Activated naive CD4-positive, alpha-beta T cell treated with anti-CD3 and anti-CD28 coated beads, Interleukin-2, amount 50 U/mL, for 72 hours (primary cell): ENCODE results near the gene AP1S1. TPM values are rescaled to one million over a fixed set of nuclear protein-coding genes. Genes with fewer than 3 reads are reported as not detected.
"Not testable (repeated sequence)": the region's sequence is repeated elsewhere in the genome, so short reads cannot be mapped to it uniquely, and the experiment has no call there.

Source experiments
- ATAC-seq, 2 donors: fragments of 150-1000 bp; cut with Tn5 transposase; 2 replicates each; pipeline ENCODE4 v1.10.0; 2021; ENCODE audit warnings: mild to moderate bottlenecking in 2 of 2, moderate library complexity in 2 of 2
- DNase-seq, 2 donors: peaks; one replicate each; pipeline ENCODE4 v3.0.0; 2021 to 2022; ENCODE audit warnings: low spot score in 2 of 2
- H3K27ac Mint-ChIP-seq, 2 donors: one replicate each; pipeline ENCODE4 v1.8.0; 2022; ENCODE audit warnings: mild to moderate bottlenecking in 2 of 2, mixed read lengths in 2 of 2
- H3K36me3 Mint-ChIP-seq, 2 donors: one replicate each; pipeline ENCODE4 v1.8.0; 2022; ENCODE audit warnings: mixed read lengths in 2 of 2
- H3K9me3 Mint-ChIP-seq, 2 donors: one replicate each; pipeline ENCODE4 v1.8.0; 2022; ENCODE audit warnings: mixed read lengths in 2 of 2
- total RNA-seq, 2 donors: library from RNA; stranded (reverse); gene quantifications; one replicate each; pipeline ENCODE4 v1.2.3, GENCODE V29; 2022

Gene AP1S1
- total RNA-seq: 10 to 100 TPM; 26.3 to 48.2 TPM

DNA sequence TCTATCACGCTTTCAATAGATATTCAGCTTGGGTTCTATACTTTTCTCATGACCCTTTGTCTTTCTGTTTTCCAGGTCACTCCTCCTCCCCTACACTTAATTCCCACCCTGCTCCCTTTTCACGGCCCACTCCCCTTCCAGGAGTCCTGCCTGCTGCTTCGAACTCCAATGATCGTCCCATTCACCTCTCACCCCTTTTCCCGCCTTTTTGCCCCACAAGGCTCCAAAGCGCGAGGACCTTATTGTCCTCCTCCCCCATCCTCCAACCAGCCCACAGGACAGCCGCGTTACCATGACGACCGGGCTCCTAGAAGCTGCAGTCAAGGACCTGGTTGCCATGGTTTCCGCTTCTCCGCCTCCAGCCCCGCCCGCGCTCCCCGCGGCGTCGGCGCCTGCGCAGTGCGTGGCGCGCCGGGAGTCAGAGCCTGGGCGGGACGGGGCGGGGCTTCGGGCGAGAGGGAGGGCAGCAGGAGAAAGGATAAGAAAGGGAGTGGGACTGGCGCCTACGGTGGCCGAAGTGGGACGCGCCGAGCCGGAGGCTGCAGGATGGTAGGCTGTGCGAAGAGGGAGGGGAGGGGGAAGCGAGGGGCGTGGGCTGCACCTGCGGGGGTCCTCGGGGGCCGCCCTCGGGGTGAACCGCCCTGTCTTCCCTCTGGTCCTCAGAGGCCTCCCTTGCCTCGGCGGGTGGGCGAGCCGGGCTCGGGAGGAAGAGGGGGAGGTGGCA, at the start of gene AP1S1:
Gene AP1S1 (plus strand): TSS at position 508 of the 724 bp plus-strand sequence. CDS start 39 bp downstream, at position 547.
- peak; percentile 91 for DNase-seq
- Mint-ChIP-seq H3K36me3 (peaks cover 0 to 10% of the 10 kb centered on the region in 2 donors), H3K9me3 (no peaks in the 10 kb centered on the region), H3K27ac (peak within 1 kb of the TSS; percentile 70 to 92)
- peak; percentile 90 to 92 for ATAC-seq

DNA sequence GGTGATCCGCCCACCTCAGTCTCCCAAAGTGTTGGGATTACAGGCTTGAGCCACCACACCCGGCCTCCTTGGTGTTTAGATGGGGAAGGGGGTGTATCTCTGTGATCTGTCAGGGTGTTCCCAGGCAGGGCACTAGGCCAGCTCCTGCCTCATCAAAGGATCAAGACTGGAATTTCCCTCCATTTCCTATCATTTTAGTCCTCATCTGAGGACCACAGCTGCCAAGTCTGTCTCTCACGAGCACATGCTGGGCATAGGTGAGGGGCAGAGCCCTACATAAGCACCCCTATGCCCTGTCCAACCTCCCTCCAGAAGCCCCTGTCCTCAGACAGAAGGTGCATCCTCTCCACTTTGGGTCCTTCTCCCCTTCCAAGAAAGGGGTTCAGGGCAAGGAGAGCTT, 49.5 kb upstream of the AP1S1 start:
- ATAC-seq (no peak), DNase-seq (no peak)
- Mint-ChIP-seq H3K9me3 (no peaks in the 10 kb centered on the region), H3K27ac (no peak overlapping the region), H3K36me3 (no peaks in the 10 kb centered on the region)

DNA sequence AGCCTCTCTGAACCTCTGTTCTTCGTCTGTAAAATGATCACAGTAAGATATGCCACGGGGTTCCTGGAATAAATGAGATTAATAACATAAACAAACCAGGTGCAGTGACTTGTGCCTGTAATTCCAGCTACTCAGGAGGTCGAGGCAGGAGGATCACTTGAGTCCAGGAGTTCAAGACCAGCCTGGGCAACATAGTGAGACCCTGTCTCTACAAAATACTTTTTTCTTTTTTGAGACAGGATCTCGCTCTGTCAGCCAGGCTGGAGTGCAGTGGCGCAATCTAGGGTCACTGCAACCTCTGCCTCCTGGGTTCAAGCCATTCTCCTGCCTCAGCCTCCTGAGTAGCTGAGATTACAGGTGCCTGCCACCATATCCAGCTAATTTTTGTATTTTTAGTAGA, 49.0 kb upstream of the AP1S1 start:
- not testable (repeated sequence) for DNase-seq, H3K9me3 Mint-ChIP-seq, ATAC-seq, H3K27ac Mint-ChIP-seq, H3K36me3 Mint-ChIP-seq

DNA sequence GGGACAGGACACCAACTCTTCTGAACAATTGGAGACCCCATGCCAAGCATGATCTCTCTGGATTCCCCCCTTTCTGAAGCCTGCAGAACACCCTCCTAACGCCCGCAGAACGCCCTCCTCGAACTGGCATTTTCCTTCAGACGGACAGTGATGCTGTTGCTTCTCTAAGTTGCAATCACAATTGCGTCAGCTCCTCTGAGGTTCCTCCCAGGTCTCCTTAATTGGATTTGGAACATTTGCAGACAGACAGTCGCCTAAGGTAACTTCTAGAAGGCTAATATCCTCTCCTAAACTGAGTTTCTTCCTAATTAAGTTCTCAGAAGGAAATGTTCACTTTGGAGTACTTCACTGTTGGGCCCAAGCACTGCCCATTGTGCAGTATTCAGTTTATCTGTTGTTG, 47.9 kb upstream of the AP1S1 start:
- DNase-seq (no peak), ATAC-seq (no peak)
- Mint-ChIP-seq H3K9me3 (no peaks in the 10 kb centered on the region), H3K27ac (no peak overlapping the region), H3K36me3 (no peaks in the 10 kb centered on the region)

DNA sequence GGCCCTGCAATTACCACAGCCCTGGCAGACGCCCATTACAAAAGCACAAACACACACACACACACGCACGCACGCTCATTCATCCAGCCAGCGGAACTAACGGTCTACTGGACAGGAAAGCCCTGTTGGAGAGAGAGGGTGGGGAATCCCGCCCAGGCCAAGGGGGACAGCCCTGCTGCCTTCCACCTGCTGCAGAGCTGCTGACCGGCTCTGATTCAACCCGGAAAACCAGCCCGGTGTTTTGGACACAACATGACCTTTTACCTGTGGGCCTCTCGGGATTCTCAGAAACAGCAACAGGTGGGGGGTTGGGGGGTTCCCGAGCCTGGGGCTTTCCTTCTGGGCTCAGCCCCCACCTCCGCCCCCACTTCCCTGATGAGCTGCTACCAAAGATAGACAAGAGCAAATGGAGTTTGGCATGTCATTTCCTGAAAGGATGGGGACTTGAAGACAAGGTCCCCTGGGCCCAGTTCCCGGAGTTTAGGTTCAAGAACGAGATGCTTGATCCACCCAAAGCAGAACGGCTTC, 45.9 kb upstream of the AP1S1 start:
- ATAC-seq (peak in 1 of 2 donors; percentile 24), DNase-seq (no peak)
- no peak overlapping the region for H3K27ac Mint-ChIP-seq
- H3K36me3 Mint-ChIP-seq: no peaks in the 10 kb centered on the region
- no peaks in the 10 kb centered on the region for H3K9me3 Mint-ChIP-seq

DNA sequence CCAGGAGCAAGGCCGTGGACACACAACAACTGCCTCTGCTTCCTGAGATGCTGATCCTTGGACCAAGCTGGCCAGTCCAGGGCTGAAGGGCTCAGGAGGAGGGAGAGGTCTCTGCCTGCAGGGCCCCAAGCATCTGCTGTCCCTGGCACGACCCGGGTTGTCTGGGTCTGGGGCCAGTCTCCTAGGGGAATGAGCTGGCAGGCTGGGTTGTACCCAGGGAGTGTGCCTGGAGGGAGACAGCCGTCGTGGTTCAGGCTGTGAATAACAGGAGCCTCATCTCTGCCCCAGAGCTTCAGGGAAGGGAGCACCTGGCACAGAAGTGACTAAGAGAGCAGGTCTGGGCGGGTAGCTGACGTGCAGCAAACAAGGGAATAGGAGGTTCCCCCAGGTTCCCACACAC, 45.3 kb upstream of the AP1S1 start:
- ATAC-seq: no peak
- Mint-ChIP-seq H3K27ac (no peak overlapping the region), H3K36me3 (no peaks in the 10 kb centered on the region), H3K9me3 (no peaks in the 10 kb centered on the region)
- no peak for DNase-seq

DNA sequence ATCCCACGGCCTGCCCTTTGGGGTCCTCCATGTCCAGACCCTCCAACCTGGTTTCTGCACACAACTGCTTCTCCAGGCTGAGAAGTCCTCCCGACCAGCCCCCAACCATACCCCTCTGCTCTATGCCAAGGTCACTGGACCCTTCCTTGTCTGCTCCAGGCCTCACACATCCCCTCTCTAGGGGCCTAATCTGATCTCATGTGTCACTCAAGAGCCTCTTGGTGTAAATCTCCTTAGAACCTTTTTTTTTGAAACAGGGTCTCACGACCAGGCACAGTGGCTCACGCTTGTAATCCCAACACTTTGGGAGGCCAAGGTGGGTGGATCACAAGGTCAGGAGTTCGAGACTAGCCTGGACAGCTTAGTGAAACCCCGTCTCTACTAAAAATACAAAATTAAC, 44.9 kb upstream of the AP1S1 start:
- no peak for ATAC-seq
- H3K9me3 Mint-ChIP-seq: no peaks in the 10 kb centered on the region
- H3K36me3 Mint-ChIP-seq: no peaks in the 10 kb centered on the region
- DNase-seq: no peak
- no peak overlapping the region for H3K27ac Mint-ChIP-seq

DNA sequence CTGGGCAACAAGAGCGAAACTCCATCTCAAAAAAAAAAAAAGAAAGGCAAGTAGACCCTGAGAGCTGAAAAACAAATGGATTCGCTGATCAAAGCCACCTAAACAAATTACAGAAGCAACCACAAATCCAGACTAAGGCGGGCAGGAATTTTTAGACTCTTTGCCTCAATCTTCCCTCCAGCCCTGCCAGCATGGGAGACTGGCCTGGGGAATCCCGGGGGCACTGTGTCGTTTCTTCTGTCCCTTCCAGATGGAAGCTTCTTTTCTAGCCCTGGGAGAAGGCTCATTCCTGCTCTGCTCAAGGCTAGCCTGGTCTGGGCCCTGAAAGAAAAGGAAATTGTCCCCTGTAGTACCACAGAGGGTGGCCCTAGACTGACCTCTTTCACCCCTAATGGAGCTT, 43.0 kb upstream of the AP1S1 start:
- DNase-seq: no peak
- no peak for ATAC-seq
- H3K9me3 Mint-ChIP-seq: no peaks in the 10 kb centered on the region
- no peak overlapping the region for H3K27ac Mint-ChIP-seq
- no peaks in the 10 kb centered on the region for H3K36me3 Mint-ChIP-seq

DNA sequence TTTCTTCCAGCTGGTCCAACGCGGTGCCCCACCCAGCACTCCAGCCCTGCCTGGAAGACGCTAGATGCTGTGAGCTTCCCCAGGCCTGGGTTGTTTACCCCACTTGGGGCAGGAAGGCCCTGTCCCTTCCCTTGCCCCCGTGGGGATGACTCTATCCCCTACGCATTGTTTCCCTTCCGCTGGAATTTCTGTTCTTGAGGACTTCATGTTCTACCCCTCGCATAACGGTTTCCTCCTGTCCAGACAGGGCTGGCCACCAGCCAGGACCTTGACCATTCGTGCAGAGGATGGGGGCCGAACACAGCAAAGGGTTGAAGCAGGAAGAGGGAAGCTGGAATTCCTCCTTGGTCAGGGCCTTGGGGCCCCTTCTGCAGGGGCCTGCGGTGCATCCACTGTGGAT, 42.0 kb upstream of the AP1S1 start:
- no peak overlapping the region for H3K27ac Mint-ChIP-seq
- no peak for DNase-seq
- ATAC-seq: no peak
- no peaks in the 10 kb centered on the region for H3K9me3 Mint-ChIP-seq
- H3K36me3 Mint-ChIP-seq: no peaks in the 10 kb centered on the region

DNA sequence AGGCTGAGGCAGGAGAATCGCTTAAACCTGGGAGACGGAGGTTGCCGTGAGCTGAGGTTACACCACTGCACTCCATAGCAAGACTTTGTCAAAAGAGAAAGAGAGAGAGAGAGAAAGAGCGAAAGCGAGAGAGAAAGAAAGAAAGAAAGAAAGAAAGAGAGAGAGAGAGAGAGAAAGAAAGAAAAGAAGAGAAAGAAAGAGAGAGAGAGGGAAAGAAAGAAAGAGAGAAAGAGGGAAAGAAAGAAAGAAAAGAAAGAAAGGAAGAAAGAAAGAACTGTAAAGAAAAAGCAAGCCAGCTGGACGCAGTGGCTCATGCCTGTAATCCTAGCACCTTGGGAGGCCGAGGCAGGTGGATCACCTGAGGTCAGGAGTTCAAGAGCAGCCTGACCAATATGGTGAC, 41.1 kb upstream of the AP1S1 start:
- DNase-seq, ATAC-seq, H3K36me3 Mint-ChIP-seq, H3K9me3 Mint-ChIP-seq, H3K27ac Mint-ChIP-seq: not testable (repeated sequence)

DNA sequence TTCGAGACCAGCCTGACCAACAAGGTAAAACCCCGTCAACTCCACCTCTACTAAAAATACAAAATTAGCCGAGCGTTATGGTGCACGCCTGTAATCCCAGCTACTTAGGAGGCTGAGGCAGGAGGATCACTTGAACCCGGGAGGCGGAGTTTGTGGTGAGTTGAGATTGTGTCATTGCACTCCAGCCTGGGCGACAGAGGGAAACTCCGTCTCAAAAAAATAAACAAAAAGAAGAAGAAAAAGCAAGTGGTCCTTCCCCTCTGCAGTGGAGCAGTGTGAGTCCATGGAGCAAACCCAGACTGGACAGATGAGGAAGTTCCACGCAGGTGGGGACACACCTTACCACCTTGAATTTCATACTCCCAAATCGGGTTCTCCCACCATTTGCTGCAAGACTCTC, 40.4 kb upstream of the AP1S1 start:
- ATAC-seq: no peak
- Mint-ChIP-seq H3K36me3 (no peaks in the 10 kb centered on the region), H3K9me3 (no peaks in the 10 kb centered on the region), H3K27ac (no peak overlapping the region)
- no peak for DNase-seq

DNA sequence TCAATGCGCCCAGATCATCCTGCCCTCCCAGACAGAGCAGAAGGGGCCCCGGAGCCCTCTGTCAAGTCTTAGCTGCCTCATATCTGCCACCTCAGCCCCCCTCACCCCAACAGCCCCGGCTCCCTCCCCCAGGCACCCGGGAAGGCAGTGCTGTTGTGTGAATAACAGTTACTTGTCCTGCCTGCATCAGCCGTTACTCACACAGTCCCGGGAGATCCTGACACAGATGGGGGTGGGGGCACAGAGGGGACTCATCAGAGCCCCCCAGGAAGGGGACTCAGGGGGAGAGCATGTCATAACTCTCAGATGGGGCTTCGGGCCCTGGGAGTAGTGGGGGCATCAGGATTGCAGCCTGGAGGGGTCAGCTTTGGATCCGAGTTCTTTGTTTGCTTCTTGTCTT, 39.8 kb upstream of the AP1S1 start:
- DNase-seq (no peak), ATAC-seq (no peak)
- no peaks in the 10 kb centered on the region for H3K36me3 Mint-ChIP-seq
- H3K9me3 Mint-ChIP-seq: no peaks in the 10 kb centered on the region
- H3K27ac Mint-ChIP-seq: no peak overlapping the region

DNA sequence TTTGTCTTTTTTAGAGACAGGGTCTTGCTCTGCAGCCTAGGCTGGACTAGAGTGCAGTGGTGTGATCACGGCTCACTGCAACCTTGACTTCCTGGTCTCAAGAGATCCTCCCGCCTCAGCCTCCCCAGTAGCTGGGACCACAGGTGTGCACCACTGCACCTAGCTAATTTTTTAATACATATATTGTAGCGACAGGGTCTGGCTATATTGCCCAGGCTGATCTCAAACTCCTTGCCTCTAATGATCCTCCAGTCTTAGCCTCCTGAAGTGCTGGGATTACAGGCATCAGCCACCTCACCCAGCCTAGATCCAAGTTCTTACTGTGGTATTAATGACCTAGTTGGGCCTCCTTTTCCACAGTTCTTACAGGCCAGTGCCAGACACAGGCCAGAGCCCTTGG, 39.1 kb upstream of the AP1S1 start:
- no peak for DNase-seq
- no peak for ATAC-seq
- Mint-ChIP-seq H3K9me3 (no peaks in the 10 kb centered on the region), H3K36me3 (no peaks in the 10 kb centered on the region), H3K27ac (no peak overlapping the region)

DNA sequence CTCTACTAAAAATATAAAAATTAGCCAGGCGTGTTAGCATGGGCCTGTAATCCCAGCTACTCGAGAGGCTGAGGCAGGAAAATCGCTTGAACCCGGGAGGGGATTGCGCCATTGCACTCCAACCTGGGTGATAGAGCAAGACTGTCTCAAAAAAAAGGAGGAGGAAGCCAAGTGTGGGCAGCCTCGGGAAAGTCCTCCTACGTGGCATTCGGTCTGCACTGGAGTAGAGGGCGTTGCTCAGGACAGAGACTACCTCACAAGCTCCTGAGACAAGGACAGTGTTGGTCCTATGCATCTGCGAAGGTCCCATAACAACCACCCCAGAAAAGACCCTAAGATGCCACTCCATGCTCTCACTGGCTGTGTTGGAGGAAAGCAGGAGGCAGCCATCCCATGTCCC, 37.4 kb upstream of the AP1S1 start:
- no peak for DNase-seq
- no peaks in the 10 kb centered on the region for H3K36me3 Mint-ChIP-seq
- ATAC-seq: no peak
- H3K27ac Mint-ChIP-seq: no peak overlapping the region
- no peaks in the 10 kb centered on the region for H3K9me3 Mint-ChIP-seq

DNA sequence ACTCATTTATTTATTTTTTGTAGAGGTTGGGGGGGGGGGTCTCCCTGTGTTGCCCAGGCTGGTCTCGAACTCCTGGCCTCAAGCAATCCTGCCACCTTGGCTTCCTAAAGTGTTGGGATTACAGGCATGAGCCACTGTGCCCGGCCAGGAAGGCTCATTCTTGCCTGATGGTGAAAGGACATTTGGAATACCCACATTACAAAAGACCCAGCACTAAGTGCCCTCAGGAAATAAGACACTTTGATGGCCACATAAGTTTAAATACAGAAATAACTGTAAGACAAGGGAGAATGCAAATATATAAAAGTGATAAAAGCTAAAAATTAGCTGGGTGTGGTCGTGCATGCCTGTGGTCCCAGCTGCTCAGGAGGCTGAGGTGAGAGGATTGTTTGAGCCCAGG, 35.4 kb upstream of the AP1S1 start:
- DNase-seq: no peak
- Mint-ChIP-seq H3K27ac (no peak overlapping the region), H3K9me3 (no peaks in the 10 kb centered on the region), H3K36me3 (no peaks in the 10 kb centered on the region)
- no peak for ATAC-seq

DNA sequence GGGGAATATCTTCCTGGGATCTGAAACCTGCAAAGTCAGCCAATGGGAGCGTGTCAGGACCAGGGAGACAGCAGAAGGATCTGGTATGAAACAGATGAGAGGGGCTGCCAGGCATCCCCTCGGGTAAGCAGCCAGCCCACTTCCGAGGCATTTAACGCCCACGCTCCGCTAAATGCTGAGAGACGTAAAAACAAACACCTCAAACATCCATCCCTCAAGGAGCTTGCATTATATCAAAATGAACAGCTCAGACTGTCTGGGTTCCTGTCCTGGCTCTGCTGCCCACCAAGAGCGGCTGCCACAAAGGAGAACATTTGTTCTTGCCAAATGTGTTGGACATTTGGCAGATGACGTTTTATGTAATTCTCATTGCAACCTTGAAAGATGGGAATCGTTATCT, 34.4 kb upstream of the AP1S1 start:
- Mint-ChIP-seq H3K36me3 (no peaks in the 10 kb centered on the region), H3K27ac (no peak overlapping the region), H3K9me3 (no peaks in the 10 kb centered on the region)
- no peak for DNase-seq
- ATAC-seq: no peak

DNA sequence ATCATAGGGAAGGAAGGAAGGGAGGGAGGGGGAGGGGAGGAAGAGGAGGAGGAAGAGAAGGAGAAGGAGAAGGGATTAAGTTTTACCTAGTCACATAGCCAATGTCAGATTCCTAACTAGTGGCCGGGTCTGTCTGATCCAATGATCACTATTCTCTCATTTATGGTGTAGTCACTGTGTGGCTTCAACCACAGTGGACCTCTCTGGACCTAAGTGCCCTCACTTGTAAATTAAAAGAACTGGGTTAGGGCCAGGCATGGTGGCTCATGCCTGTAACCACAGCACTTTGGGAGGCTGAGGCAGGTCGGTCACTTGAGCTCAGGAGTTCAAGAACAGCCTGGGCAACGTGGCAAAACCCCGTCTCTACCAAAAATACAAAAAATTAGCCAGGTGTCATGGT, 34.0 kb upstream of the AP1S1 start:
- no peaks in the 10 kb centered on the region for H3K9me3 Mint-ChIP-seq
- DNase-seq (no peak), ATAC-seq (no peak)
- H3K27ac Mint-ChIP-seq: no peak overlapping the region
- H3K36me3 Mint-ChIP-seq: no peaks in the 10 kb centered on the region

DNA sequence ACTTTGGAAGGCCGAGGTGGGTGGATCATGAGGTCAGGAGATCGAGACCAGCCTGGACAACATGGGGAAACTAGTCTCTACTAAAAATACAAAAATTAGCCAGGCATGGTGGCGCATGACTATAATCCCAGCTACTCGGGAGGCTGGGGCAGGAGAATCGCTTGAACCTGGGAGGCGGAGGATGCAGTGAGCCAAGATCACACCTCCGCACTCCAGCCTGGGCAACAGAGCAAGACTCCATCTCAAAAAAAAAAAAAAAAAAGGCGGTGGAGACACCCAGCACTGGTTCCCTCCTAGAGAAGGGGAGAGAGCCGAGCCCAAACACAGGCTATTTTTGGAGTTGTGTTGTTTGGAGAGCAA, 32.7 kb upstream of the AP1S1 start:
- peak overlapping the region; percentile 75 to 87 for H3K27ac Mint-ChIP-seq
- not testable (repeated sequence) for H3K9me3 Mint-ChIP-seq, DNase-seq, H3K36me3 Mint-ChIP-seq, ATAC-seq
